Stimulated activated CD8-positive, alpha-beta memory T cell treated with anti-CD3 and anti-CD28 coated beads, Interleukin-12 subunit alpha, Interleukin-12 subunit beta, amount 100 ng/mL, for 4 hours (primary cell): Measurements from ENCODE around the gene TNFRSF4.

Experiments
- DNase-seq: peaks from one replicate; pipeline ENCODE4 v3.0.0-alpha.2; 2020; ENCODE audit warnings: low read depth

Gene TNFRSF4

GRCh38 chr1:1232796-1233566 lies 19.0 kb upstream of the TNFRSF4 start:
- no peak for DNase-seq

GRCh38 chr1:1232208-1232795 lies 18.3 kb upstream of the TNFRSF4 start, which contains the start of gene B3GALT6:
Gene B3GALT6 (plus strand): TSS chr1:1232237. CDS start chr1:1232279, 42 bp downstream.
- DNase-seq = no peak

- DNase-seq = peak; percentile 95
Measured at GRCh38 chr1:1231400-1232207, 17.7 kb upstream of the TNFRSF4 start, which contains the start of gene SDF4. Gene SDF4 (minus strand): TSS chr1:1232001. CDS start chr1:1228772, 3,229 bp downstream.

- DNase-seq = no peak
Measured at GRCh38 chr1:1230656-1231399, 16.9 kb upstream of the TNFRSF4 start.

GRCh38 chr1:1229770-1230169 lies 15.8 kb upstream of the TNFRSF4 start:
- no peak for DNase-seq

- no peak for DNase-seq
Measured at GRCh38 chr1:1228596-1229321, 14.8 kb upstream of the TNFRSF4 start.

- no peak for DNase-seq
Measured at GRCh38 chr1:1228187-1228586, 14.2 kb upstream of the TNFRSF4 start.

GRCh38 chr1:1227386-1227785 lies 13.4 kb upstream of the TNFRSF4 start:
- no peak for DNase-seq

GRCh38 chr1:1226566-1227362 lies 12.8 kb upstream of the TNFRSF4 start:
- DNase-seq = no peak

- DNase-seq = no peak
Measured at GRCh38 chr1:1225913-1226312, 12.0 kb upstream of the TNFRSF4 start.

- no peak for DNase-seq
Measured at GRCh38 chr1:1225238-1225845, 11.4 kb upstream of the TNFRSF4 start.

- no peak for DNase-seq
Measured at GRCh38 chr1:1223891-1224290, 9.9 kb upstream of the TNFRSF4 start.

- no peak for DNase-seq
Measured at GRCh38 chr1:1223321-1223720, 9.4 kb upstream of the TNFRSF4 start.

- no peak for DNase-seq
Measured at GRCh38 chr1:1222575-1223225, 8.7 kb upstream of the TNFRSF4 start.

- DNase-seq = no peak
Measured at GRCh38 chr1:1221887-1222574, 8.1 kb upstream of the TNFRSF4 start.

GRCh38 chr1:1220197-1220596 lies 6.2 kb upstream of the TNFRSF4 start:
- DNase-seq = no peak

GRCh38 chr1:1219341-1219740 lies 5.4 kb upstream of the TNFRSF4 start:
- no peak for DNase-seq

GRCh38 chr1:1218524-1219200 lies 4.7 kb upstream of the TNFRSF4 start:
- no peak for DNase-seq
